ENCODE results near the gene ASGR1.

Gene ASGR1

DNA sequence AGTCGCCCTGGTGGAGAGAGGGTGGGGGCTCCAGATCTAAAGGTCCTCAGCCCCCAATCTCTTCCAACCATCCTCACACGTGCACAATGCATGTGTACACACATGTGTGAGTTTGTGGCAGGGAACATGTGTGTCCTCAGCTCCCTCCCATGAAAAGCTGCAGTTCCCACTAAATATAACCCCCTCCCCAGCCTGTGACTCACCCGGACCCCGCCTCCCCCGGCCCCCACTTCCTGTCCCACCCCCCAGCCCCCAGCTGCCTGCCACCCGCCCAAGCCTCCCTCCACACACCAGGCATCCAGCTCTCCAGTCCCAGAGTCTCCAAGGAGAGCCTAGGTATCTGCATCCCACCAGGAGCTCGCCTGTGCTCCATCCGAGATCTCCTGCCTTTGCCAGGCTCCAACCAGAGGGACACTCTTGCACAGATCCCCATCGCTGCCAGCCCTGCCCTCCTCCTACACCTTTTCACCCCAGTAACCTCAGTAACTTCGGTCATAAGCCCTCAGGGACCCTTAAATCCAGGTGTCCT, 36.5 kb upstream of the ASGR1 start:
- no peak for DNase-seq

DNA sequence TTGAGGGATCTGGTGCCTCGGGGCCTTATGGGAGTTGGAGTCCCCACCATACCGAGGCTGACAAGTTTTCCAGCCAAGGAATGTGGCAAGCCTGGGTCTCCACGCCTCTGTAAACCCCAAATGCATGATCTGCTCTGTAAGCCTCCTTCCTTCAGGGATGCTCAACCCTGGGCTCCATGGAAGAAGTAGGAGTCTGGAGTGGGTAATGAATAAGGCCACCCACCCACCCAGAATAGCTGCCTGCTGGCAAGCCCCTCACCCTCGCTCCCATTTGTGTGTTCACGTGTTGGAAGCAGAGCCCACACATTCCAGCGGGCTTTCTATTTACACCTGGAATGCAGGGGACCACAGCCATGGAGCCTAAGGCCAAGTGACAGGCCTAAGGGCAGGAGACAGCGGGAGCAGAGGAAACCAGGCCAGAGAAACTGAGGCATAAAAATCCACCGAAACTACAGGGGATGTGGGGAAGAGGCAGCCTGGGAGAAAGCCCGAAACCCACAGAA, 36.0 kb upstream of the ASGR1 start:
- DNase-seq, result no peak

DNA sequence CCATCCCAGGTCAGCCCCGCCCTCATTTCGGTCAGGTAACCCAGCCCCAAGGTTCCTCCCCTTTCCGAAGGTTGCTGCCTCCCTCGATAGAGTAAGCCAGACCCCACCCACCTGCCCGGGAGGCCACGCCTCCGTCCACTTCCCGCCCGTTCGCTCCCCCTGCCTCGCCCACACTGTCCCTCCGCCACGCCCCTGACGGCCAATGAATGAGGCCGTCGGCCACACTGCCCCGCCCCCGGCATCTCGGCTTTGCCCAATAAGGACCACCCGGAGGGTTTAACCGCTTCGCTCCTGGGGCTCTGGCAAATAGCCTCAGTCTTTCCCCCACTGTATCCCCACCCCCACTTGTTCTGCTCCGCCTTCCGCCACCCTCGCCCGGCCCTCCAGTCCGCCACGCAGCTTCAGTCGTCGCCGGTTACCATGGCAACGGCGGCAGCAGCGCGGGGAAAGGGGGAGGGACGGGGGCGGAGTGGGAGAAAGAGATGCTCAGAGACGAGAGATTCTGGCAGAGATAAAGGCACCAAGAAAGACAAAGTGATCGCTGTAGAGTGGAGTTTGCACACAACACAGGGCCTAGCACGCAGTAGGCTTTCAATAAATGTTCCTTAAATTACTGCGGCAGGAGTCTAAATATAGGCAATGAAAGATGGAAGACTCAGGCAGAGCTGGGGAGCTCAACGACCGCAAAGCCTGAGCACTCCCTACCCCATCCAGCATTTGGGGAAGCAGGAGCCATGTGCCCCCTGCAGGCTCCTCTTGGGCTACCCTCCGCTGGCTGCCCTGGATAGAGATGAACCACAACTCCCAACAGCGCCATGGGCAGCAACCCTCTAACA, 35.3 kb upstream of the ASGR1 start:
- peak; percentile 100 for DNase-seq

DNA sequence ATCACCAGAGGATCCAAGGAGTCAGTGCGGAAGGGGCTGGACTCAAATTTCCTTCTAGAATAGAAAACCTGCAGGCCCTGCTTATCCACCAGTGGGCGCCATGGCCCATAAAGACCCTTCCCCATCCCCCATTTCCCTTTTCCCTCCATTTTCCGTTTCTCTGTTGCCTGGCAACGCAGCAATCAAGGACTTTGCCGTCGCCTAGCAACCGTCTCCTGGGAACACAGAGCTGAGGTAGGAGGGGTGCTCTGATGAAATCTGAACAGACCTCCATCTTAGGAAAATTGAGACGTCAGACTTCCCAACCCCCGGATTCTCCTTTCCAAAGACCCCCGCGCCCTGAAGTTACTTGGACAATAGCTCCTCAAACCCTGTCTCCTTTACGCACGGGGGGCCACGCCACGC, 34.7 kb upstream of the ASGR1 start:
- DNase-seq, result peak; percentile 99

DNA sequence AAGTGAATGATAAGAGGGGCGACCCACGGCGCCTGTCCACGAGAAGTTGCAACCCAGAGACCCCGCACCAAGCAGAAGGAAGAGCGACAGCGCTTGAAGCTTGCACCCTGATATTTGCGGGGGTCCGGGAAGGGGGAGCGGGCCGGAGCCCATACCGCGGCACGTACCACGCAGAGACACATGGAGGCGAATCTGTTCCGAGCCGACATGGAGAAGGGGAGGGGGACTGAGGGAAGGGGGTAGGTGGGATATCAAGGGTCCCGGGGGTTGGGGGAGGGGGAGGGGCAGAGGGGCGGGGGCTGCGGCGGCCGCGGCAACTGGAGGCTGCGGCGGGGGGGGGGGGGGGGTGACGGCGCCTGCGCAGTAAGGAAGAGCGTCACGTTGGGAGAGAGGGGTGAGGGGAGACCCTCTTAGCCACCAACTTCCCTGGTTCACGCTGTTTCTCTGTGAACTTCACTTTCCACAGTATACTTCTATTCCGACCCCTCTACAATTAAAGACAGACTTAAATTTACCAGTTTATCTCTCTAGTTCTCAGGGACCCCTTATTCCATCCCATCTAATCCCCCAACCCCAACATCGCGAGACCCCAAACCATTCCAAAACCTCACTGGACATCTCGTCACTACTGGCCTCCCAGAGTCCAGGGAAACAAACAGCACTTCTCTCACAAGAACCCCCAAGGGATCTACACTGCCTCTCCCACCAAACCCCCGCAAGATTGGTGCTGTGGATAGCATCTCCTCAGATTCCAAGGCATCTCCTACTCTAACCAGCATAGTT, 32.5 kb upstream of the ASGR1 start:
- peak; percentile 10 for DNase-seq

DNA sequence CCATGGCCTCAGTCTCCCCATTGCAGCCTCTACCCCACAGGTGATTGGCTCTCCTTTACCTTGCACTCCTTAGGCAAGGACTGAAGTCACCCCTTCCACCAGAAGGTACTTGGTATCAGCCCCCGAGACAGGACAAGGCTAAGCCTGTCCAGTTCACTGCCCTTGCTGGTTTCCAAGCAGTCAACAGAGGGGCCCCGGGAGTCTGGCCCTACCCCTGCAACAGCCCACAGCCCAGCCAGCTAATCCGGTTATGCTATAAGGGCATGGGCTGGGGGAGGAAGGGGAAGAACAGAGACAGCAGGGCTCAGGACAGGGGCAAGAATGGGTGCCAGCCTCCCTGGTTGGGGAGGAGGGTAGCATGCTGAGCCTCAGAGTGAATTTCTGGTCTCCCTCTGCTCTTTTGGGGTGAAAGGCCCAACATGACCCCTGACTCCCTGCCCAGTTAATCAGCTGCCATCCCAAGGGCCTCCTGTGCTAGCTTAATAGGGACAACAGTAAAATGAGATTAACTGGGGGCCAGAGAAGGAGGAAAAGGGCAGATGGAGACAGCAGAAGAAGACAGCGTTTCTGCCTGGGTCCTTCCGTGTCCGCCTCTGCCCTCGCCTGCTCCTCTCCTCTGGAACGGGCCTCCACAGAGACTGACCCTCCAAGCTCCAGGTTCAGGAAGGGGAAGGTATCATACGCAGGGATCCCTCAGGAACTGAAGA, 29.7 kb upstream of the ASGR1 start:
- DNase-seq, result no peak

DNA sequence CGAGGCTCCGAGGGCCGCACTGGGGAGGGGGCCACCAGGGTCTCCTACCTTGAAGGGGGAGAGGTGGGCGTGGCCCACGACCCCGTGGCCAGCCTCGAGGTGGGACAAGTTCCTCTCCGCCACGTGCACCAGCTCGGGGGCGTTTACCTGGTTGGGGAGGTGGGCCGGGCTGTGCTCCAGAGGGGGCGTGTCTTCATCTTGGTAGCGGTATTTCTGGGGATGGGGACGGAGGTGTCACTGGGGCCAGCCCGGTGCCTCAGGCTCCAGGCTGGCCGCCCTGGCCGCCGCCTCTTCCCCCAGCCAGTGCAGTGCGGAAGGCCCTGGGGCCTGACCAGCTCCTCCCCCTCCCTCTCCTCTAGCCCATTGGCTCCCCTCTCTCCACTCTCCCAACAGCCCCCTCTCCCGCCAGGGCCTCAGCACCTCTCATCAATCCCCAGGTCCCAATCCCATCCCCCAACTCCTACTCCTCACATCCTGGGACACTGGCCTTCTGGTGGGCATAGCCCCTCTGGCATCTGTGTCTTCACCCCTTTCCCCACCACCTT, 28.9 kb upstream of the ASGR1 start:
- DNase-seq, result no peak

DNA sequence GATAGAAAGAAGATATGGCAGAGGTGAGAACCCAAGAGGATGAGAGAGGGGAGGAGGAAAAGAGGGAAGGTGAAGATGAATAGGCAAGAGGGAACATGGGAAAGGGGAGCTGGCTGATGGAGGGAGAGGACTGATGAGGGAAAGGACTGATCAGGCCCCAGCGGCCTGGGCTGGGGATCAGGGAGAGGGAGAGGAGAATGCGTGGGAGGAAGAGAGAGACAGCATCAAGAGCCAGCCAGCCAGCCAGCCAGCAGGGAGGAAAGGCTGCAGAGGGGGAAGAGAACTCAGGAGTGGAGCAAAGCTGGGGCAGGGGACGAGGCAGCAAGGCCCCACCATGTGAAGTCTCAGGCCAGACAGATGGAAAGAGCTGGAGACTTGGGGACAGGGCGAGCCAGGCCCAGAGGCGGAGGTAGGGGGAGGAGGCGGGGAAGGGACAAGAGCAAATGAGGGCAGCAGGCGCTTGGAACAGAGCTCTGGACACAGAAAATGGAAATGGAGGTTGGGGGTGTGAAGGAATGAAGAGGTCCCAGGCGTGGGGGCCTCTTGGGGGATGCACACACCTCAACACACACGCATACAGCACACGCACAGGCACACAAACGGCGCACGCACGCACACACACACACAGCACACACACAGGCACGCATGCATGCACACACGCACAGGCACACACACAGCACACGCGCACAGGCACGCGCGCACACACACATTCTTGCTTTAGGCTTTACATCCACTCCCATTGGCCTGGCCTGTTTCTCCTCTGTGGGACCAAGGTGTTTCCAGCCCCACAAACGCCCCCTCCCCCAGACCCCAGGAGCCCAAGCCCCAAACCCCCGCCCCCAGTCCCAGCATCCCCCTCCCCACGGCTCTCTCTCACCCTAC, 28.2 kb upstream of the ASGR1 start:
- no peak for DNase-seq

DNA sequence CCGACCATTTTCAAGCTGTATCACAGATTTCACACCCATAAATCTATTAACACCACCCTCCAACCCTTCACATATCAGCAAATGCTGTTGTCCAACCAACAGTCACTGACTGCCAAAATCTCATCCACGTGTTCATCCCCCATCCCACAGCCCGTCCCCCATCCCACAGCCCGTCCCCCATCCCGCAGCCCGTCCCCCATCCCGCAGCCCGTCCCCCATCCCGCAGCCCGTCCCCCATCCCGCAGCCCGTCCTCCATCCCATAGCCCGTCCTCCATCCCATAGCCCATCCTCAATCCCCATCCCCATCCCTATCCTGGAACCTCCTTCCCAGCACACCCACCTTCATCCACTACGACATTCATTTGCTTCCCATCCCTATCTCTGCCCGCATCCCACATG, 26.4 kb upstream of the ASGR1 start:
- DNase-seq, result no peak

DNA sequence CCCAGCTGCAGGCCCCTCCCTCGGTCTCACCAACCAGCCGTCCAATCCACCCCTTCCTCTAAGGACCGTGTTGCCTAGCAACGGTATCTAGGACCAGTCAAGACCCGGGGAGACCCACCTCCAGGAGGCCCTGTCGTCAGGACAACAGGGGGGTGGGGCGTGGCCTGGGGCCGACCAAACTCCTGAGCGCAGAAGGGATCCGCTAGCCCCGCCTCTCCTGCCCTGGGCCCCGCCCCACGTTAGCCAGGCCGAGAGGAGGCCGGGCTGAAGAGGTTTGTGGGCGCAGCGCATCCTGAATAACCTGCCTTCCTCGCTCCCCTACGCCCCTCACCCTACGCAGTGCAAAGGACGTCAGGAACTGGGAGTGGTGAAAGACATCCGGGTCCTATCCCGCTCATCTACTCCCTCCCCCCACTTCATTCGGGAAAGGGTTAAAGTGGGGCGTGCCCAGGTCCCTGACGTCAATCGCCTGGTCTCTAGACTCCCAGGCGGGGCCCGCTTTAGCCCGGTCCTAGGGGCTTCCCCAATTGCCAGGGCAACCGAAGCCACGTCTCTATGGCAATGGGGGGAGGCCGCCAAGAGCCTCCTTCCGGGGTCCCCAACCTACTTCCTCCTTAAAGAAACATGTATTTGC, 25.8 kb upstream of the ASGR1 start:
- peak; percentile 99 for DNase-seq

DNA sequence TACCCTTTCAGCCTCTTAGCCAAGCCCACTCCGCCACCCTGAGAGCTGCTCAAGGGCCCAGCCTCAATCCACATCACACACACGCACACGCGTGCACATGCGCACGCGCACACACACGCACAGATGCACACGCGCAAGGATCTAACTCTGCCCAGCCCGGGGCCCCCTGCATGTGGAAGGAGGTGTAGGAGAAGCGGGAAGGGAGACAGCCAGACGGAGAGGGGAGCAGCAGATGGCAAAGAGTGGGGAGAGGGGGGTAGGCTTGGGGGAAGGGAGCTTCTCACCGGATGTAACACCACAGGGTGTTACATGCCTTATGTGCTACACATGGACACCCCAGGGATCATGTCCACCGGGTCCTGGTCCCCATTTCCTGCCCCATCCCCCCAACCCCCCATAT, 25.2 kb upstream of the ASGR1 start:
- no peak for DNase-seq

DNA sequence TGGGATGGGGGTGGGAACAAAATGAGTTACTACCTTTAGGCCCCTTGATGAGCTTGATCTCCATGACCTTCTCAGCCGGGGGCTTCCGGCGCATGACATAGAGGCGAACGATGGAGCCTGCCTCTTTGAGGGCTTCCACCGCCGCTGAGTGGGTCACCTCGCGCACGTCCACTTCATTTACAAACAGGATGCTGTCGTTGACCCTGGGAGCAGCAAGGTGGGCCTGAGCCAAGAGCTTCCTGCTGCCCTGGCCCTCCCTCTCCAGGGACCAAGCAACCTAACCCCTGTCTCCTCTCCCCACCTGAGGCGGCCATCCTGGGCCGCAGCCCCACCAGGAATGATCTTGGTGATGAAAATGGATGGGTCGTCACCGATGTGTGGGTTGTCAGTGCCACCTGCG, 24.2 kb upstream of the ASGR1 start:
- DNase-seq, result no peak

DNA sequence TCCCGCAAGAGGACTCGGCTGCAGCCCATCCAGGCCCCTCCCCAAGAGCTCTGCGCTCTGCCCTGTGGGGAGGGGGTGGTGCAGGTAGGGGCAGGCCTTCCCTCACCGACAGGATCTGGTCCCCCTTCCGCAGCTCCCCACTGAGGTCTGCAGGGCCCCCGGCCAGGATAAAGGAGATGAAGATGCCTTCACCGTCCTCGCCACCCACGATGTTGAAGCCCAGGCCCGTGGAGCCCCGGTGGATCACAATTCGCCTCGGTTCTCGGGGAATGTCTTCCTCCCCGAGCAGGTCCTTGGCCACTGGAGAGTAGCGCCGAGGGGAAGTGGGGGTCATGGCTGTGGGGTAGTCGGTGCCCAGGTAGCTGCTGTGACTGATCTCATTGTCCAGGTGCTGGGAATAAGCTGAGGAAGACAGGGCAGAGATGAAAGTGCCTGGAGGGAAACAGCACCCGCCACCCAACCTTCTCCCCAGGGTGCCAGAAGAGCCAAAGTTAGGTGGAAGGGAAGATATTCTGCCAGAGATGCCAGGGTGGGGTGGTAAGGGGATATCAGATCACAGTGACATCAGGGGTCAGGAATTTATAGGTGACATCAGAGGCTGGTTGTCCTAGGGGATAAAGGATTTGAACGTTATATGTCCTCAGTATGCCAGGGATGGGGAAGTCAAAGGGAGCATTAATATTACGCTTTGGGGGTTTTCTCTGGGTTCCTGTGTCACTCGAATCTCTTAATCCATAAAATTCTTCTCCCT, 17.7 kb upstream of the ASGR1 start:
- no peak for DNase-seq

DNA sequence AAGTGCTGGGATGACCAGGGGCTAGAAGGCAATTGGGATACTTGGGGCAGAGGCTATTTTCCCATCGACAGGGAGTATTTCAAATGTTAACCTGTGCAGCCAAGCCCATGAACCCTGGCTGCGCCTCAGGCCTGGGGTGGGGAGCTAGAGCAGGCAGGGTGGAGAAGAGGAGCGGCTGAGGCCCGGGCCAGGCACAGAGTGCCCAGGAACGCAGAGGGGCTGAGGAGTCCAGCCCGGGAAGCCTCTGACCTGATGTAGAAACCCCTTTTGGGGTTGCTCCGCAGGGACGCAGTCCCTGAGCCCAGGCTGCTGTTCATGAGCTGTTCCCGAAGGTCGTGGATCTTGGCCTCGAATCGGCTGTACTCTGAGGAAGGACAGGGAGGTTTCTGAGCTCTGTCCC, 16.8 kb upstream of the ASGR1 start:
- no peak for DNase-seq

DNA sequence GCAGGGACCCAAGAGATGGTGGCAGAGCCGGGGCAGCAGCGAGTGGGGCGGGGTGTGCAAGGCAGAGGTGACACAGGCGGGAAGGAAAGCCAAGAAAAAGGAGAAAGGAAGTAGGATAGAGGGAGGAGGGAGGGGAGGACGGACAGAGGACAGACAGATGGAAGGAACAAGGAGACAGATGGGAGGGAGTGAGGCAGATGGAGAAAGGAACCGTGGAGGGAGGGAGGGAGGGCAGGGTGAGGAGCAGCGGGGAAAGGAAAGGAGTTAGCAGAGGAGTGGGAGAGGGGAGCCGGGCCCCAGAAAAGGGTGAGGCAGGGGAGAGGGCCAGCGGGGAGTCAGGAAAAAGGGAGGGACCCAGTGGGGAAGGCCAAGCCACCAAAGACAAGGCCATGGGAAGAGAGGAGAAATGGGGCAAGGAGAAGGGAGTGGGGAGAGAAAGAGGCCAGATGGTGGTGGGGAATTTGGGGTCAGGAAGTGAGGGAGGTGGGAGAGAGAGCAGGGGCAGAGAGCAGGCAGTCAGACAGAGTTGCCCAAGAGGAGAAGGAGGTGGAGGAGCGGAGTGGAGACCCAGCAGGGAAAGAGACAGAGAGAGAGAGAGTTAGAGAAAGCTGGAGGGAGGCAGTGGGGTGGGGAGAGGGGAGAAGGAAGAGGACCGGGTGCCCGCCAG, 13.2 kb upstream of the ASGR1 start:
- no peak for DNase-seq

DNA sequence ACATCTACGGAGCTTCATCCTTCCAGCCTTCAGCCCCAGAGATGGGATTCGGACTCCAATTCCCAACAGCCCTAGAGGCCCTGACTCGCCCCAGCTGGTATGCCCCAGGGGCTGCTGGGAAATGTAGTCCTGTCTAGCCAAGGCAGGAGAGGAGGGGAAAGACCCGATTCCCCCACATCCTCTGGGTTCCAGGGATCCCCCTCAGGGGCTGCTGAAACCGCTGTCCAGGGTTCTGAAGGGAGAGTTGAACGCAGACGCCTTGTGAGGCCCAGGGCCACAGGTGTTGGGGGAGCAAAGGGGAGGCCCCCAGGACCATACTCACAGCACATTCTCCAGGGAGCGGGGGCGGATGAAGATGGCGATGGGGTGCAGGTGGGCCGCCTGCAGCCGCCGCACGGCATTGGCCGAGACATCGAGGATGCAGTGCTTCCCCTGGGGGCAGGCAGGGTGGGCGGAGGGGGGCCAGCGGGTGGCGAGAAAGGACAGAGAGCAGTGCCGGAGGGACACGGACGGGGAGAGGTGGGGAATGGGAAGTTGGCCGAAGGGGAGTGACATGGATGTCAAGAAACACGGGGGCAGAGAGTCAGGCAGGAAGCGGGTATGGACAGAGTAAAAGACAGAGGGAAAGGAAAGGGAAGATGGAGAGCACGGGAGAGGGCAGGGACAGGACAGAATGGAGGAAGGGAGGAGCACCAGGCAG, 12.6 kb upstream of the ASGR1 start:
- no peak for DNase-seq

DNA sequence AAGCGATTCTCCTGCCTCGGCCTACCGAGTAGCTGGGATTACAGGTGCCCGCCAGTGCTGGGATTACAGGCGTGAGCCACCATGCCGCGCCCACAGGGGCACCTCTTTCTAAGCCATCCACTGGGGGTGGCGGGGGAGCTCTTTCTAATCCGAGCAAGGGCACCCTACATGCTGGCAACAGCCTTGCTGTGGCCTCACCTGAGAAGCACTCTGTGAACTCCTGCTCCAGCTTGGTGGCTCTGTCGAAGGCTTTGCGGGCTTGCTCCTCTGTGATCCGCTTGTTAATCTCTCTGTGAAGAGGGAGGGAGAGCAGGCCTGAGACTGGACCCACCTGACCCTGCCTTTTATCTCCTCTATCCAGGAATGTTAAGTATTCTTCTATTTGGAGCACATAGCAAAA, 11.9 kb upstream of the ASGR1 start:
- DNase-seq, result no peak

DNA sequence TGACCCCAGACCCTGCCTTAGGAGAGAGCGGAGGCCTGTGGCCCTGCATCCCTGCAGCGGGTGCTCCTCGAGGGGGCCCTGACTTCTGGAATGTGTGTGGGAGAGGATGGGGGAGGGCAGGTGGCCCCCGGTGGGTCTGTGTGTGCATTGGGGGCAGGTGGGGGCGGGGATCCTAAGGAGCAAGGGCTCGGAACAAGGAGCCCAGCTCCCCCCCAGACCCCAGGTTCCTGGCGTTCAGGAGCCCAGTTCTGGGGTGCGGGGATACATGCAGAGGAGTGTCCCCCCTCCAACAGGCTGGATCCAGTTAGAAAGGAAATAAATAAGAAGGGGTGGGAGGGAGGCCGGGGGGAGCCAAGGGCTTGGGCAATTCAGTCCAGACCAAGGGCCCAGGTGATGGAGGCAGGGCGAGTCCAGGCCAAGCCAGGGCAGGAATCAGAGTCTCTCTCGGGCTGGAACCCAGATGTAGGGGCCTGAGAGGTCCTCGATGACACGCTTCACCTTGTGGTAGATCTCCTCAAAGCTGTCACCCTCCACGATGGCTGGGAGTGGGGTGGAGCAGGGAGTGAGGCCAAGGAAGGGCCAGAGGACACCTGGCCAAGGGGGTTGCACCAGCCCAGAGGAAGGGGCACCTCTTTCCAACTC, 11.2 kb upstream of the ASGR1 start:
- no peak for DNase-seq

DNA sequence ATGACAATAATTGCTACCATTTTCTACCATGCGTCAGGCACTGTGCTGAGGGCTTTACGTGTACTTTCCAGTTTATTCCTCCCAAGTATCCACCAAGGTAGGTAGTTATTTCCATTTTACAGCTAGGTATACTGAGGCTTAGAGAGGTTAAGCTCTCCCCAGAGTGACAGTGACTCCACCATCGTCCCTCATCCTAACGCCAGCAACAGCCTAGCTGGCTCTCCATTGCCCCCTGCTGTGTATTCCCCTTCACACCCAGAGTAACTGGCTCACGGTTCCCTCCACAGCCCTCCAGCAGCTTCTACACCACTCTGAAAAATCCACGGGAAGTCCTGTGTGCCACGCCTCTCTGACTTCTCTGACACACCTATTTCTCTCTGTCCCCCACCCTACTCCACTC, 7.1 kb upstream of the ASGR1 start:
- no peak for DNase-seq

All from NCI-H1105 treated with DMSO at 0.1 percent for 48 hours (cell line).